HepG2 (cell line): ENCODE measurements around the gene UQCR11. TPM values are rescaled to one million over a fixed set of nuclear protein-coding genes. Genes with fewer than 3 reads are reported as not detected.

Experiments used
- CC2D1A ChIP-seq: sonication (generic); formaldehyde crosslinking; IDR thresholded peaks from 2 replicates; pipeline ENCODE4 v1.8.1; 2023; ENCODE audit warnings: mild to moderate bottlenecking, missing genetic modification reagents
- FLYWCH1 ChIP-seq: sonication (generic); formaldehyde crosslinking; IDR thresholded peaks from 2 replicates; pipeline ENCODE4 v1.8.1; 2023; ENCODE audit warnings: mild to moderate bottlenecking, missing genetic modification reagents
- IKZF1 ChIP-seq: fragments of 450-650 bp; IDR thresholded peaks from 2 replicates; pipeline ENCODE4 v1.7.1; 2016
- KDM5A ChIP-seq: fragments of 200-600 bp; sonication (generic); IDR thresholded peaks from 2 replicates; pipeline ENCODE4 v1.7.0; 2018; ENCODE audit warnings: antibody characterized with exemption, mild to moderate bottlenecking, low read length, borderline replicate concordance
- ONECUT2 ChIP-seq: sonication (generic); formaldehyde crosslinking; IDR thresholded peaks from 2 replicates; pipeline ENCODE4 v1.4.0; 2020; ENCODE audit warnings: missing genetic modification reagents
- PRMT3 ChIP-seq: sonication (generic); formaldehyde crosslinking; IDR thresholded peaks from 2 replicates; pipeline ENCODE4 v1.8.1; 2022; ENCODE audit warnings: low read depth, mild to moderate bottlenecking, moderate library complexity, missing genetic modification reagents, borderline replicate concordance
- SNAPC2 ChIP-seq: sonication (generic); formaldehyde crosslinking; IDR thresholded peaks from 2 replicates; pipeline ENCODE4 v1.8.1; 2022; ENCODE audit warnings: mild to moderate bottlenecking, missing genetic modification reagents
- SPEN ChIP-seq: sonication (generic); formaldehyde crosslinking; IDR thresholded peaks from 2 replicates; pipeline ENCODE4 v1.5.1; 2020; ENCODE audit warnings: low read depth, mild to moderate bottlenecking, missing genetic modification reagents
- STAT5B ChIP-seq: sonication (generic); formaldehyde crosslinking; IDR thresholded peaks from 2 replicates; pipeline ENCODE4 v1.4.0; 2020; ENCODE audit warnings: missing genetic modification reagents
- TCF7 ChIP-seq: sonication (generic); IDR thresholded peaks from 2 replicates; pipeline ENCODE4 v1.6.1; 2016; ENCODE audit warnings: antibody characterized with exemption, low read depth
- ZBTB21 ChIP-seq: sonication (generic); formaldehyde crosslinking; IDR thresholded peaks from 2 replicates; pipeline ENCODE4 v1.4.0; 2020; ENCODE audit warnings: missing genetic modification reagents
- ZBTB8A ChIP-seq: sonication (generic); formaldehyde crosslinking; IDR thresholded peaks from 2 replicates; pipeline ENCODE4 v1.4.0; 2020; ENCODE audit warnings: mild to moderate bottlenecking, low read depth, missing genetic modification reagents, borderline replicate concordance
- ZFAT ChIP-seq: sonication (generic); formaldehyde crosslinking; conservative IDR thresholded peaks from 2 replicates; pipeline ENCODE4 v1.8.1; 2023; ENCODE audit warnings: missing genetic modification reagents, inconsistent platforms
- ZFP82 ChIP-seq: sonication (generic); formaldehyde crosslinking; IDR thresholded peaks from 2 replicates; pipeline ENCODE4 v1.5.1; 2020; ENCODE audit warnings: mild to moderate bottlenecking, missing genetic modification reagents, borderline replicate concordance
- ZNF256 ChIP-seq: sonication (generic); formaldehyde crosslinking; conservative IDR thresholded peaks from 2 replicates; pipeline ENCODE4 v1.4.0; 2020; ENCODE audit warnings: missing genetic modification reagents
- ZNF3 ChIP-seq: IDR thresholded peaks from 2 replicates; pipeline ENCODE4 v1.7.0; 2017; ENCODE audit warnings: inconsistent platforms
- ZNF562 ChIP-seq: sonication (generic); formaldehyde crosslinking; IDR thresholded peaks from 2 replicates; pipeline ENCODE4 v1.8.0; 2022; ENCODE audit warnings: missing genetic modification reagents, borderline replicate concordance
- ZNF563 ChIP-seq: sonication (generic); formaldehyde crosslinking; IDR thresholded peaks from 2 replicates; pipeline ENCODE4 v1.8.0; 2022; ENCODE audit warnings: mild to moderate bottlenecking, moderate library complexity, missing genetic modification reagents
- ZNF614 ChIP-seq: IDR thresholded peaks from 2 replicates; pipeline ENCODE4 v1.6.1; 2018; ENCODE audit warnings: missing biosample characterization, missing genetic modification reagents, inconsistent platforms, borderline replicate concordance
- ZNF709 ChIP-seq: sonication (generic); formaldehyde crosslinking; IDR thresholded peaks from 2 replicates; pipeline ENCODE4 v1.5.0; 2020; ENCODE audit warnings: mild to moderate bottlenecking, missing genetic modification reagents
- ZNF75D ChIP-seq: sonication (generic); formaldehyde crosslinking; IDR thresholded peaks from 2 replicates; pipeline ENCODE4 v1.8.1; 2023; ENCODE audit warnings: missing genetic modification reagents, mild to moderate bottlenecking, borderline replicate concordance
- ZSCAN12 ChIP-seq: sonication (generic); formaldehyde crosslinking; IDR thresholded peaks from 2 replicates; pipeline ENCODE4 v1.9.0; 2021; ENCODE audit warnings: mild to moderate bottlenecking, missing genetic modification reagents
- polyA plus RNA-seq, 8 experiments: library from polyadenylated mRNA; depleted of rRNA in 3 of 8; stranded (reverse) in 7 of 8; unstranded in 1 of 8; fragments of >200 nt; fragmentation: Illumina TruSeq in 4 of 8; extraction: Trizol in 4 of 8; gene quantifications; 2 replicates each; pipeline versions ENCODE4 v1.2.1 to v1.2.3, GENCODE V29; 2011 to 2016; ENCODE audit warnings: low read depth in 4 of 8, missing spikeins in 1 of 8, mixed read lengths in 1 of 8; ENCODE audit not compliant: insufficient read depth in 1 of 8
- total RNA-seq, 5 experiments: library from RNA; depleted of rRNA; stranded (reverse); fragments of >200 nt; fragmentation: Illumina TruSeq; extraction: Trizol; gene quantifications; 2 replicates each; pipeline ENCODE4 v1.2.3, GENCODE V29; 2016; ENCODE audit warnings: low read depth in 1 of 5
- TF ChIP-seq, protein P1 (sequence below): sonication (generic); formaldehyde crosslinking; IDR thresholded peaks from 2 replicates; pipeline ENCODE4 v1.5.0; 2020; ENCODE audit warnings: missing genetic modification reagents
- TF ChIP-seq, protein P2 (sequence below): sonication (generic); formaldehyde crosslinking; IDR thresholded peaks from 2 replicates; pipeline ENCODE4 v1.5.1; 2020; ENCODE audit warnings: missing genetic modification reagents, mild to moderate bottlenecking, borderline replicate concordance
- TF ChIP-seq, protein P3 (sequence below): sonication (generic); formaldehyde crosslinking; IDR thresholded peaks from 2 replicates; pipeline ENCODE4 v1.5.1; 2020; ENCODE audit warnings: missing genetic modification reagents, mild to moderate bottlenecking, borderline replicate concordance
- TF ChIP-seq, protein P4 (sequence below): sonication (generic); formaldehyde crosslinking; conservative IDR thresholded peaks from 2 replicates; pipeline ENCODE4 v1.8.0; 2022; ENCODE audit warnings: low read depth, missing genetic modification reagents

UQCR11 gene
- total and polyA plus RNA-seq, 2 of the 13 experiments (the other 11 are each of a cell fraction or from before 2014, with no cell fraction given) = 125 to 214 TPM

DNA sequence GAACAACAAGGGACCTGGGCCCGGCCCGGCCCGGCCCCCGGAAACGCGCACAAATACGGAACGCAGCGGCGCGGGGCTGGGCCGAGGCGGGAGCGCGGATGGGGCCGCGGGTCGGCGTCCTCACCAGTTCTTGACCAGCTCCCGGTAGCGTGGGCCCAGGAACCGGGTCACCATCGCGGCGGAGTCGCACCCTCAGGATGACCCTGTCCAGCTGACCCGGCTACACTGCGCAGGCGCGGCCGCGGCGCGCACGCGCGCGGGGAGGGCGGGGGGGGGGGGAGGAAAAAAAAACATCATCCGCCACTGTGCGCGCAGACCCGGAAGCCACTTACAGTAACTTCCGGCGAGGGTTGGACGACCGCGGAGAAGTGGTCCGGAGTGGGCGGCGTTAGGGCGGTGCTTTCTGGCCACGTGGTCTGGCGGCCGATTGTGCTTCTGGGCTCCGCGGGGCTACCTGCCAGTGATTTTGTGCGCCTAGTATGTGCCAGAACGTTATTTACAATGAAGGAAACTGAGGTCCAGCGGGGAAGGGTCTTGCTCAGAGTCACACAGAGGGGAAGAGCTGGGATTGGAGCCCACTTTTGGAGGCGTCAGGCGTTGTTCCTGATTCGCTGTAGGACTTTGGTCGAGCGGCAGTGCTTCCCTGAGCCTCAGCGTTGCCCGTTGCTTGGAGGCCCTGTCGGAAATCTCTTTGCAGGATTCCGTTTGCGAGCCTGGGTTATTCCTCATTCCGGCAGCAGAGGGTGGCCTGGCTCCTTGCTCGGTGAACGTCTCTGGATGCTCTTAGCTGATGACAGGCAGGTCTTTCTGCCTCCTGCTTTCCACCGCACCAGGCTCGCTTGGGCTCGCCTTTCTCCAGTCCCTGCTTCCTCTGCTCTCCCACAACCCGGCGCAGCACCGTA lies at the start of gene UQCR11 (continued):
- TF ChIP-seq, protein P1, sequence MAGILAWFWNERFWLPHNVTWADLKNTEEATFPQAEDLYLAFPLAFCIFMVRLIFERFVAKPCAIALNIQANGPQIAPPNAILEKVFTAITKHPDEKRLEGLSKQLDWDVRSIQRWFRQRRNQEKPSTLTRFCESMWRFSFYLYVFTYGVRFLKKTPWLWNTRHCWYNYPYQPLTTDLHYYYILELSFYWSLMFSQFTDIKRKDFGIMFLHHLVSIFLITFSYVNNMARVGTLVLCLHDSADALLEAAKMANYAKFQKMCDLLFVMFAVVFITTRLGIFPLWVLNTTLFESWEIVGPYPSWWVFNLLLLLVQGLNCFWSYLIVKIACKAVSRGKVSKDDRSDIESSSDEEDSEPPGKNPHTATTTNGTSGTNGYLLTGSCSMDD (CRISPR knock-in tag) = no peak
- TF ChIP-seq ZSCAN12 (CRISPR knock-in tag) (0 out of 2 replicates have a peak, but pooled peaks have one; percentile 43), ZBTB21 (no peak), ONECUT2 (CRISPR knock-in tag) (no peak), IKZF1 (no peak), SNAPC2 (CRISPR knock-in tag) (peak; percentile 35; the same call in 1 of the 2 replicates), STAT5B (no peak), ZNF709 (peak; percentile 67), FLYWCH1 (CRISPR knock-in tag) (no peak), ZNF614 (CRISPR knock-in tag) (no peak), ZNF256 (no peak), ZFAT (CRISPR knock-in tag) (no peak), KDM5A (peak; percentile 41; the same call in 1 of the 2 replicates), ZFP82 (CRISPR knock-in tag) (0 out of 2 replicates have a peak, but pooled peaks have one; percentile 28), CC2D1A (no peak), ZNF562 (CRISPR knock-in tag) (no peak), ZNF75D (CRISPR knock-in tag) (no peak), SPEN (CRISPR knock-in tag) (peak; percentile 39), PRMT3 (CRISPR knock-in tag) (no peak), ZNF3 (CRISPR knock-in tag) (no peak), ZBTB8A (CRISPR knock-in tag) (no peak), ZNF563 (peak; percentile 58; the same call in 1 of the 2 replicates), TCF7 (no peak; the same call in 1 of the 2 replicates)
- TF ChIP-seq, protein P2, sequence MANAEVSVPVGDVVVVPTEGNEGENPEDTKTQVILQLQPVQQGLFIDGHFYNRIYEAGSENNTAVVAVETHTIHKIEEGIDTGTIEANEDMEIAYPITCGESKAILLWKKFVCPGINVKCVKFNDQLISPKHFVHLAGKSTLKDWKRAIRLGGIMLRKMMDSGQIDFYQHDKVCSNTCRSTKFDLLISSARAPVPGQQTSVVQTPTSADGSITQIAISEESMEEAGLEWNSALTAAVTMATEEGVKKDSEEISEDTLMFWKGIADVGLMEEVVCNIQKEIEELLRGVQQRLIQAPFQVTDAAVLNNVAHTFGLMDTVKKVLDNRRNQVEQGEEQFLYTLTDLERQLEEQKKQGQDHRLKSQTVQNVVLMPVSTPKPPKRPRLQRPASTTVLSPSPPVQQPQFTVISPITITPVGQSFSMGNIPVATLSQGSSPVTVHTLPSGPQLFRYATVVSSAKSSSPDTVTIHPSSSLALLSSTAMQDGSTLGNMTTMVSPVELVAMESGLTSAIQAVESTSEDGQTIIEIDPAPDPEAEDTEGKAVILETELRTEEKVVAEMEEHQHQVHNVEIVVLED (CRISPR knock-in tag) = peak; percentile 75; the same call in 1 of the 2 replicates
- TF ChIP-seq, protein P3, sequence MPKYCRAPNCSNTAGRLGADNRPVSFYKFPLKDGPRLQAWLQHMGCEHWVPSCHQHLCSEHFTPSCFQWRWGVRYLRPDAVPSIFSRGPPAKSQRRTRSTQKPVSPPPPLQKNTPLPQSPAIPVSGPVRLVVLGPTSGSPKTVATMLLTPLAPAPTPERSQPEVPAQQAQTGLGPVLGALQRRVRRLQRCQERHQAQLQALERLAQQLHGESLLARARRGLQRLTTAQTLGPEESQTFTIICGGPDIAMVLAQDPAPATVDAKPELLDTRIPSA (CRISPR knock-in tag) = peak; percentile 84; the same call in 1 of the 2 replicates
- TF ChIP-seq, protein P4, sequence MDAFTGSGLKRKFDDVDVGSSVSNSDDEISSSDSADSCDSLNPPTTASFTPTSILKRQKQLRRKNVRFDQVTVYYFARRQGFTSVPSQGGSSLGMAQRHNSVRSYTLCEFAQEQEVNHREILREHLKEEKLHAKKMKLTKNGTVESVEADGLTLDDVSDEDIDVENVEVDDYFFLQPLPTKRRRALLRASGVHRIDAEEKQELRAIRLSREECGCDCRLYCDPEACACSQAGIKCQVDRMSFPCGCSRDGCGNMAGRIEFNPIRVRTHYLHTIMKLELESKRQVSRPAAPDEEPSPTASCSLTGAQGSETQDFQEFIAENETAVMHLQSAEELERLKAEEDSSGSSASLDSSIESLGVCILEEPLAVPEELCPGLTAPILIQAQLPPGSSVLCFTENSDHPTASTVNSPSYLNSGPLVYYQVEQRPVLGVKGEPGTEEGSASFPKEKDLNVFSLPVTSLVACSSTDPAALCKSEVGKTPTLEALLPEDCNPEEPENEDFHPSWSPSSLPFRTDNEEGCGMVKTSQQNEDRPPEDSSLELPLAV (CRISPR knock-in tag) = no peak
